ENCODE results near the gene RAMACL.

- TF ChIP-seq CTCF (IDR thresholded peaks at IDR 0.05 in 2 of 3, conservative IDR thresholded peaks at IDR 0.05 in 1 of 3; ENCODE audit: borderline replicate concordance in 1 of 3, insufficient read depth in 1 of 3, low read depth in 2 of 3, low read length in 2 of 3) (no peak), MAX (IDR thresholded peaks at IDR 0.05) (no peak), YY1 (IDR thresholded peaks at IDR 0.05; ENCODE audit: extremely low read depth, insufficient replicate concordance, low read depth, low read length) (no peak), POLR2A (IDR thresholded peaks at IDR 0.05; ENCODE audit: borderline replicate concordance, extremely low read depth, insufficient read depth, insufficient read length) (no peak)
Measured at GRCh38 chr6:166570929-166571713, 15.4 kb downstream of the RAMACL start.

Data from HCT116 (cell line).